HEK293 (cell line): ENCODE data around the gene NDUFS8.

Source experiments
- BCL11A ChIP-seq: fragments of 450-650 bp; formaldehyde crosslinking; IDR thresholded peaks from 2 replicates; pipeline ENCODE4 v1.5.1; 2016; ENCODE audit warnings: low read depth, missing biosample characterization, missing genetic modification characterization
- GLI4 ChIP-seq: fragments of 450-650 bp; formaldehyde crosslinking; IDR thresholded peaks from 2 replicates; pipeline ENCODE4 v1.5.1; 2016; ENCODE audit warnings: missing biosample characterization, missing genetic modification characterization
- HOXD13 ChIP-seq: sonication (generic); formaldehyde crosslinking; IDR thresholded peaks from 2 replicates; pipeline ENCODE4 v1.8.0; 2022; ENCODE audit warnings: missing genetic modification reagents, borderline replicate concordance
- MZF1 ChIP-seq: fragments of 450-650 bp; formaldehyde crosslinking; IDR thresholded peaks from 2 replicates; pipeline ENCODE4 v1.5.1; 2017; ENCODE audit warnings: missing biosample characterization, missing genetic modification characterization, borderline replicate concordance
- OVOL3 ChIP-seq: fragments of 450-650 bp; formaldehyde crosslinking; IDR thresholded peaks from 2 replicates; pipeline ENCODE4 v1.5.1; 2016; ENCODE audit warnings: missing biosample characterization, missing genetic modification characterization
- SP2 ChIP-seq: fragments of 450-650 bp; formaldehyde crosslinking; IDR thresholded peaks from 2 replicates; pipeline ENCODE4 v1.5.1; 2016; ENCODE audit warnings: missing biosample characterization, missing genetic modification characterization
- TCF7L2 ChIP-seq: IDR thresholded peaks from 2 replicates; pipeline ENCODE4 v1.6.1; 2011; ENCODE audit warnings: low read depth, mild to moderate bottlenecking, inconsistent platforms, low read length, moderate library complexity, borderline replicate concordance
- ZBTB48 ChIP-seq: fragments of 450-650 bp; formaldehyde crosslinking; IDR thresholded peaks from 2 replicates; pipeline ENCODE4 v1.5.1; 2016; ENCODE audit warnings: missing biosample characterization, missing genetic modification characterization
- ZNF10 ChIP-seq: fragments of 450-650 bp; formaldehyde crosslinking; IDR thresholded peaks from 2 replicates; pipeline ENCODE4 v1.5.1; 2017; ENCODE audit warnings: missing biosample characterization, missing genetic modification characterization
- ZNF140 ChIP-seq: fragments of 450-650 bp; formaldehyde crosslinking; IDR thresholded peaks from 2 replicates; pipeline ENCODE4 v1.5.1; 2016; ENCODE audit warnings: missing biosample characterization, missing genetic modification characterization
- ZNF157 ChIP-seq: fragments of 450-650 bp; formaldehyde crosslinking; IDR thresholded peaks from 2 replicates; pipeline ENCODE4 v1.5.1; 2016; ENCODE audit warnings: missing biosample characterization, missing genetic modification characterization
- ZNF2 ChIP-seq: fragments of 450-650 bp; formaldehyde crosslinking; IDR thresholded peaks from 2 replicates; pipeline ENCODE4 v1.5.1; 2016; ENCODE audit warnings: missing biosample characterization, missing genetic modification characterization
- ZNF214 ChIP-seq: fragments of 450-650 bp; formaldehyde crosslinking; IDR thresholded peaks from 2 replicates; pipeline ENCODE4 v1.5.1; 2017; ENCODE audit warnings: missing biosample characterization, mild to moderate bottlenecking, missing genetic modification characterization, borderline replicate concordance
- ZNF266 ChIP-seq: fragments of 450-650 bp; formaldehyde crosslinking; IDR thresholded peaks from 2 replicates; pipeline ENCODE4 v1.5.1; 2016; ENCODE audit warnings: missing biosample characterization, missing genetic modification characterization, low read depth
- ZNF366 ChIP-seq: fragments of 450-650 bp; formaldehyde crosslinking; conservative IDR thresholded peaks from 2 replicates; pipeline ENCODE4 v1.5.1; 2016; ENCODE audit warnings: missing biosample characterization, missing genetic modification characterization
- ZNF433 ChIP-seq: fragments of 450-650 bp; formaldehyde crosslinking; IDR thresholded peaks from 2 replicates; pipeline ENCODE4 v1.5.1; 2016; ENCODE audit warnings: missing biosample characterization, missing genetic modification characterization, low read depth
- ZNF549 ChIP-seq: fragments of 450-650 bp; IDR thresholded peaks from 2 replicates; pipeline ENCODE4 v1.5.1; 2018; ENCODE audit warnings: missing biosample characterization, missing genetic modification characterization, mild to moderate bottlenecking, inconsistent platforms, moderate library complexity
- ZNF660 ChIP-seq: fragments of 450-650 bp; IDR thresholded peaks from 2 replicates; pipeline ENCODE4 v1.5.1; 2018; ENCODE audit warnings: missing biosample characterization, mild to moderate bottlenecking, missing genetic modification characterization
- ZNF664 ChIP-seq: fragments of 450-650 bp; formaldehyde crosslinking; IDR thresholded peaks from 2 replicates; pipeline ENCODE4 v1.5.1; 2016; ENCODE audit warnings: missing biosample characterization, missing genetic modification characterization
- ZNF677 ChIP-seq: fragments of 450-650 bp; IDR thresholded peaks from 2 replicates; pipeline ENCODE4 v1.5.0; 2018; ENCODE audit warnings: missing biosample characterization, mild to moderate bottlenecking, missing genetic modification characterization, moderate library complexity
- ZNF843 ChIP-seq: fragments of 450-650 bp; formaldehyde crosslinking; IDR thresholded peaks from 2 replicates; pipeline ENCODE4 v1.5.1; 2016; ENCODE audit warnings: missing biosample characterization, missing genetic modification characterization
- ZSCAN23 ChIP-seq: fragments of 450-650 bp; formaldehyde crosslinking; IDR thresholded peaks from 2 replicates; pipeline ENCODE4 v1.5.1; 2016; ENCODE audit warnings: missing biosample characterization, missing genetic modification characterization
- ZSCAN30 ChIP-seq: fragments of 450-650 bp; IDR thresholded peaks from 2 replicates; pipeline ENCODE4 v1.5.1; 2018; ENCODE audit warnings: missing biosample characterization, mild to moderate bottlenecking, missing genetic modification characterization, moderate library complexity
- ZXDB ChIP-seq: fragments of 450-650 bp; formaldehyde crosslinking; IDR thresholded peaks from 2 replicates; pipeline ENCODE4 v1.5.1; 2016; ENCODE audit warnings: missing biosample characterization, missing genetic modification characterization
- TF ChIP-seq, protein P1 (sequence below): fragments of 450-650 bp; formaldehyde crosslinking; IDR thresholded peaks from 2 replicates; pipeline ENCODE4 v1.5.1; 2016; ENCODE audit warnings: missing biosample characterization, missing genetic modification characterization, low read depth
- TF ChIP-seq, protein P2 (sequence below): fragments of 450-650 bp; IDR thresholded peaks from 2 replicates; pipeline ENCODE4 v1.5.1; 2018; ENCODE audit warnings: missing biosample characterization, missing genetic modification characterization
- TF ChIP-seq, protein P3 (sequence below): fragments of 450-650 bp; formaldehyde crosslinking; IDR thresholded peaks from 2 replicates; pipeline ENCODE4 v1.5.1; 2016; ENCODE audit warnings: missing biosample characterization, missing genetic modification characterization
- TF ChIP-seq, protein P4 (sequence below): fragments of 450-650 bp; formaldehyde crosslinking; IDR thresholded peaks from 2 replicates; pipeline ENCODE4 v1.5.1; 2017; ENCODE audit warnings: missing biosample characterization, missing genetic modification characterization
- TF ChIP-seq, protein P5 (sequence below): fragments of 450-650 bp; formaldehyde crosslinking; IDR thresholded peaks from 2 replicates; pipeline ENCODE4 v1.5.1; 2016; ENCODE audit warnings: missing biosample characterization, missing genetic modification characterization, borderline replicate concordance
- TF ChIP-seq, protein P6 (sequence below): fragments of 450-650 bp; formaldehyde crosslinking; IDR thresholded peaks from 2 replicates; pipeline ENCODE4 v1.5.1; 2016; ENCODE audit warnings: missing biosample characterization, missing genetic modification characterization

NDUFS8 gene

DNA sequence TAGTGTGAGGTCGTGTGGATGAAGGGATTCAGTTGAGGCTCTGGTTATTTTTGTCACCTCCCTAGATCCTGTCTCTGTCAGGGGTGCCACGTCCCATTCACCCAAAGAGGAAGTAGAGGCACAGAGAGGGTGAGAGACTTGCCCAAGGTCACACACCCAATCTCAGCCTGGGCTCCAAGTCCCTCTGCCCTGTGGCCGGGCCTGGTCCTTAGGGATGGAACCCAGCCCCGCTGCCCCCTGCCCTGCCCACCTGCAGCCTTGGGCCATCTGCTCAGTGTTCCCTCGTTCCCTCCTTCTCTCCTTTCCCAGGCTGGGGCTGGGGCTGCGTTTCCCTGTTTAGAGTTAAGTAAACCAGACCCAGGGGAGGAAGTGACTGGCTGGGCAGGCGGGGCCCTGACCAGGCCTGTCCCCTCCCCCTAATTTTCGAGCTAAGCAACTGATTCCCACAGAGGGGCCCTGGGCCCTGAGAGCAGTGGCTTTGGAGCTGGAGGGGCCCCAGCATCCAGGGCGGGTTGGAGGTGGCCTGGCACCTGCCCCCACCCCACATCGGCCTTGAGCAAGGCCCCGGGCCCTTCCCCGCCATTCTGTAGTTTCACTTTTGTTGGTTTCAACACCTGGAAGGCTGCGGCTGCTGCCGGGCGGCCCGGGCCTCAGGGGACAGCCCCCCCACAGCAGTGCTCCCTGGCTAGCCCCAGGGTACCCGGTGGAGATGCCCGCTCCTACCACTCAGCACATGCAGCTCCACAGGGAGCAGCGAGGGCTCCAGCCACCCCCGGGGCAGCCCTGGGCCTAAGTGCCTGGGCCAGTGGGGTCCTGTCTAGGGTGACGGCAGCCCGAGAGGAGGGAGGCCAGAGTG is 9.8 kb downstream of the NDUFS8 start (continued):
- TF ChIP-seq GLI4 (tag by site-specific recombination) (no peak), ZNF366 (0 out of 2 replicates have a peak, but pooled peaks have one; percentile 19), ZNF140 (no peak), ZNF549 (tag by site-specific recombination) (no peak), ZNF843 (no peak), ZNF2 (tag by site-specific recombination) (no peak), ZNF660 (tag by site-specific recombination) (no peak), ZNF157 (tag by site-specific recombination) (no peak), ZSCAN30 (tag by site-specific recombination) (no peak), BCL11A (tag by site-specific recombination) (no peak), ZNF433 (tag by site-specific recombination) (no peak), MZF1 (no peak), ZNF677 (tag by site-specific recombination) (no peak), ZNF664 (tag by site-specific recombination) (no peak), ZXDB (tag by site-specific recombination) (no peak), HOXD13 (CRISPR knock-in tag) (no peak), TCF7L2 (no peak), SP2 (tag by site-specific recombination) (peak; percentile 33; the same call in 1 of the 2 replicates), ZNF214 (no peak), ZBTB48 (no peak), OVOL3 (tag by site-specific recombination) (no peak), ZNF10 (tag by site-specific recombination) (no peak), ZNF266 (tag by site-specific recombination) (no peak), ZSCAN23 (tag by site-specific recombination) (no peak)
- TF ChIP-seq, protein P1, sequence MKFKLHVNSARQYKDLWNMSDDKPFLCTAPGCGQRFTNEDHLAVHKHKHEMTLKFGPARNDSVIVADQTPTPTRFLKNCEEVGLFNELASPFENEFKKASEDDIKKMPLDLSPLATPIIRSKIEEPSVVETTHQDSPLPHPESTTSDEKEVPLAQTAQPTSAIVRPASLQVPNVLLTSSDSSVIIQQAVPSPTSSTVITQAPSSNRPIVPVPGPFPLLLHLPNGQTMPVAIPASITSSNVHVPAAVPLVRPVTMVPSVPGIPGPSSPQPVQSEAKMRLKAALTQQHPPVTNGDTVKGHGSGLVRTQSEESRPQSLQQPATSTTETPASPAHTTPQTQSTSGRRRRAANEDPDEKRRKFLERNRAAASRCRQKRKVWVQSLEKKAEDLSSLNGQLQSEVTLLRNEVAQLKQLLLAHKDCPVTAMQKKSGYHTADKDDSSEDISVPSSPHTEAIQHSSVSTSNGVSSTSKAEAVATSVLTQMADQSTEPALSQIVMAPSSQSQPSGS (tag by site-specific recombination) = no peak
- TF ChIP-seq, protein P2, sequence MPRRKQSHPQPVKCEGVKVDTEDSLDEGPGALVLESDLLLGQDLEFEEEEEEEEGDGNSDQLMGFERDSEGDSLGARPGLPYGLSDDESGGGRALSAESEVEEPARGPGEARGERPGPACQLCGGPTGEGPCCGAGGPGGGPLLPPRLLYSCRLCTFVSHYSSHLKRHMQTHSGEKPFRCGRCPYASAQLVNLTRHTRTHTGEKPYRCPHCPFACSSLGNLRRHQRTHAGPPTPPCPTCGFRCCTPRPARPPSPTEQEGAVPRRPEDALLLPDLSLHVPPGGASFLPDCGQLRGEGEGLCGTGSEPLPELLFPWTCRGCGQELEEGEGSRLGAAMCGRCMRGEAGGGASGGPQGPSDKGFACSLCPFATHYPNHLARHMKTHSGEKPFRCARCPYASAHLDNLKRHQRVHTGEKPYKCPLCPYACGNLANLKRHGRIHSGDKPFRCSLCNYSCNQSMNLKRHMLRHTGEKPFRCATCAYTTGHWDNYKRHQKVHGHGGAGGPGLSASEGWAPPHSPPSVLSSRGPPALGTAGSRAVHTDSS (tag by site-specific recombination) = no peak
- TF ChIP-seq, protein P3, sequence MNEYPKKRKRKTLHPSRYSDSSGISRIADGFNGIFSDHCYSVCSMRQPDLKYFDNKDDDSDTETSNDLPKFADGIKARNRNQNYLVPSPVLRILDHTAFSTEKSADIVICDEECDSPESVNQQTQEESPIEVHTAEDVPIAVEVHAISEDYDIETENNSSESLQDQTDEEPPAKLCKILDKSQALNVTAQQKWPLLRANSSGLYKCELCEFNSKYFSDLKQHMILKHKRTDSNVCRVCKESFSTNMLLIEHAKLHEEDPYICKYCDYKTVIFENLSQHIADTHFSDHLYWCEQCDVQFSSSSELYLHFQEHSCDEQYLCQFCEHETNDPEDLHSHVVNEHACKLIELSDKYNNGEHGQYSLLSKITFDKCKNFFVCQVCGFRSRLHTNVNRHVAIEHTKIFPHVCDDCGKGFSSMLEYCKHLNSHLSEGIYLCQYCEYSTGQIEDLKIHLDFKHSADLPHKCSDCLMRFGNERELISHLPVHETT (tag by site-specific recombination) = no peak
- TF ChIP-seq, protein P4, sequence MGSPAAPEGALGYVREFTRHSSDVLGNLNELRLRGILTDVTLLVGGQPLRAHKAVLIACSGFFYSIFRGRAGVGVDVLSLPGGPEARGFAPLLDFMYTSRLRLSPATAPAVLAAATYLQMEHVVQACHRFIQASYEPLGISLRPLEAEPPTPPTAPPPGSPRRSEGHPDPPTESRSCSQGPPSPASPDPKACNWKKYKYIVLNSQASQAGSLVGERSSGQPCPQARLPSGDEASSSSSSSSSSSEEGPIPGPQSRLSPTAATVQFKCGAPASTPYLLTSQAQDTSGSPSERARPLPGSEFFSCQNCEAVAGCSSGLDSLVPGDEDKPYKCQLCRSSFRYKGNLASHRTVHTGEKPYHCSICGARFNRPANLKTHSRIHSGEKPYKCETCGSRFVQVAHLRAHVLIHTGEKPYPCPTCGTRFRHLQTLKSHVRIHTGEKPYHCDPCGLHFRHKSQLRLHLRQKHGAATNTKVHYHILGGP (tag by site-specific recombination) = no peak
- TF ChIP-seq, protein P5, sequence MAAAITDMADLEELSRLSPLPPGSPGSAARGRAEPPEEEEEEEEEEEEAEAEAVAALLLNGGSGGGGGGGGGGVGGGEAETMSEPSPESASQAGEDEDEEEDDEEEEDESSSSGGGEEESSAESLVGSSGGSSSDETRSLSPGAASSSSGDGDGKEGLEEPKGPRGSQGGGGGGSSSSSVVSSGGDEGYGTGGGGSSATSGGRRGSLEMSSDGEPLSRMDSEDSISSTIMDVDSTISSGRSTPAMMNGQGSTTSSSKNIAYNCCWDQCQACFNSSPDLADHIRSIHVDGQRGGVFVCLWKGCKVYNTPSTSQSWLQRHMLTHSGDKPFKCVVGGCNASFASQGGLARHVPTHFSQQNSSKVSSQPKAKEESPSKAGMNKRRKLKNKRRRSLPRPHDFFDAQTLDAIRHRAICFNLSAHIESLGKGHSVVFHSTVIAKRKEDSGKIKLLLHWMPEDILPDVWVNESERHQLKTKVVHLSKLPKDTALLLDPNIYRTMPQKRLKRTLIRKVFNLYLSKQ = no peak
- TF ChIP-seq, protein P6, sequence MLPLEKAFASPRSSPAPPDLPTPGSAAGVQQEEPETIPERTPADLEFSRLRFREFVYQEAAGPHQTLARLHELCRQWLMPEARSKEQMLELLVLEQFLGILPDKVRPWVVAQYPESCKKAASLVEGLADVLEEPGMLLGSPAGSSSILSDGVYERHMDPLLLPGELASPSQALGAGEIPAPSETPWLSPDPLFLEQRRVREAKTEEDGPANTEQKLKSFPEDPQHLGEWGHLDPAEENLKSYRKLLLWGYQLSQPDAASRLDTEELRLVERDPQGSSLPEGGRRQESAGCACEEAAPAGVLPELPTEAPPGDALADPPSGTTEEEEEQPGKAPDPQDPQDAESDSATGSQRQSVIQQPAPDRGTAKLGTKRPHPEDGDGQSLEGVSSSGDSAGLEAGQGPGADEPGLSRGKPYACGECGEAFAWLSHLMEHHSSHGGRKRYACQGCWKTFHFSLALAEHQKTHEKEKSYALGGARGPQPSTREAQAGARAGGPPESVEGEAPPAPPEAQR (tag by site-specific recombination) = no peak
